Measurements from ENCODE around the gene ADGRA1.
"Not testable (repeated sequence)": the region's sequence is repeated elsewhere in the genome, so short reads cannot be mapped to it uniquely, and the experiment has no call there.

The ADGRA1 gene

DNA sequence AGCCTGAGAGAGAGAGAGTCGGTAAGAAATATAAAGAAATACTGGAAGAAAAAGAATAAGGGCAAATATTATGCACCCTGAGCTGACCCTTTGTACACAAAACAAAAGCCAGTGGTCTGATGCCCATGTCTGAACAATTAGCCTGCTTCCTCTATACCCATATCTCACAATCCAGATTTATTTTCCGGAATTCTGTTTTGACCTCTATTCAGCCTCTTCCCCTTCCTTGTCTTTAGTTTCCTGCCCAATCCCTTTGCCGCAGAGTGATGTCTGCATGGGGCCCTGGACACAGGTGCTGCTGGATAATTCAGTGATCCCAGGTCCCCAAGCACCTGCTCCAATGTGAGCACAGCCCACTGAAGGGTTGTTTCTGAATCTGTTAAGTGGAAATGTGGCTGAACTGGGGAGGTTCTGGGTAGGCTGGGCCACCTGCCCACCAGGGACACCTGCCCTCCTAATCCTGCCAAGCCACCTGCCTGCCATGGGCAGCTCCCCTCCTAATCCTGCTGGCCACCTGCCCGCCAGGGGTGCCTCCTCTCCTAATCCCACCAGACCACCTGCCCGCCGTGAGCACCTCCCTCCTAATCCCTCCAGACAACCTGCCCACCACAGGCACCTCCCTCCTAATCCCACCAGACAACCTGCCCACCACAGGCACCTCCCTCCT is 23.0 kb downstream of the ADGRA1 start:
- DNase-seq (ENCODE audit: low read depth in 3 of 3), result no peak

DNA sequence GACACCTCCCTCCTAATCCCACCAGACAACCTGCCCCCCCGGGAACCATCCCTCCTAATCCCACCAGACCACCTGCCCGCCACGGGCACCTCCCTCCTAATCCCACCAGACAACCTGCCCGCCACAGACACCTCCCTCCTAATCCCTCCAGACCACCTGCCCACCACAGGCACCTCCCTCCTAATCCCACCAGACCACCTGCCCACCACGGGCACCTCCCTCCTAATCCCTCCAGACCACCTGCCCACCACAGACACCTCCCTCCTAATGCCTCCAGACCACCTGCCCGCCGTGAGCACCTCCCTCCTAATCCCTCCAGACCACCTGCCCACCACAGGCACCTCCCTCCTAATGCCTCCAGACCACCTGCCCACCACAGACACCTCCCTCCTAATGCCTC is 23.9 kb downstream of the ADGRA1 start:
- DNase-seq (ENCODE audit: low read depth in 3 of 3), result not testable (repeated sequence)

GRCh38 chr10:133113146-133113830 is 25.6 kb downstream of the ADGRA1 start:
- DNase-seq (ENCODE audit: low read depth in 3 of 3), result no peak

GRCh38 chr10:133113847-133114246 is 26.1 kb downstream of the ADGRA1 start:
- DNase-seq (ENCODE audit: low read depth in 3 of 3), result no peak

- no peak for DNase-seq (ENCODE audit: low read depth in 3 of 3)
Observed at GRCh38 chr10:133114251-133114650, 26.5 kb downstream of the ADGRA1 start.

GRCh38 chr10:133114726-133115452 is 27.2 kb downstream of the ADGRA1 start:
- DNase-seq (ENCODE audit: low read depth in 3 of 3), result no peak

GRCh38 chr10:133115453-133115842 is 27.7 kb downstream of the ADGRA1 start:
- no peak for DNase-seq (ENCODE audit: low read depth in 3 of 3)

DNA sequence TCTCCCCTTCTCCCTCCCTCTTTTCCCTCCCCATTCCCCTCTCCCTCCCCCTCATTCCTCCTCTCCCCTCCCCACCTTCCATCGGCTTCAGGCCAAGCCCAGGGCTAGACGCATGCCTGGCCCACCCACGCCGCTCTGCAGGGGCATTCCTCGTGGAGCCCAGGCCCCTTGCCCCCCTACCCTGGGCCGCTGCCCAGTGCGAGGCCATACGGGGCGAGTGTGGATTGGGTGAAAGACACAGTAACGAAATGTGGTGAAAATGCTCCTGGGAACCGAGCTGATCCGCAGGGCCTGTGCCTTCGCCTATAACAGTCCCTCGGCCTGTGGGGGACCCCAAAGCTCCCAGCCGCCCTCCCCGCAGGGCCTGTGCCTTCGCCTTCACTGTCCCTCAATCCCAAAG is 28.3 kb downstream of the ADGRA1 start:
- no peak for DNase-seq (ENCODE audit: low read depth in 3 of 3)

DNA sequence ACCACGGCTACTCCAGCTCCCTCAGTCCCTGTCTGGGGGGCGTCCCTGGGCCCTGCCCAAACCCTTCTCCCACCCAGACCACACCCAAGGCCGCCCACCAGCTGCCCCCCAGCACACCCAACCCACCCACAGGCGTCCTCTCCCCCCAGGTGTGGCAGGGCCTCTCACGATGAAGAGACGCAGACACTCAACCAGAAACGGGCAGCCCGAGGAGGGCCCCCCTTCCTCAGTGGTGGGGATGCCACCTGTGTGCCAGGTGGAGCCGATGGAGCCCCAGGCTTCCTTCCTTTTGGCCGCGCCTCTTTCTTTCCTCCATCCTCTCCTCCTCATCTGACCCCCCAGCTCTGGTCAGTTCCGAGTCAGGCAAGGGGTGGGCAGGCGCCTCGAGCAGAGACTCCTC is 28.7 kb downstream of the ADGRA1 start:
- no peak for DNase-seq (ENCODE audit: low read depth in 3 of 3)

DNA sequence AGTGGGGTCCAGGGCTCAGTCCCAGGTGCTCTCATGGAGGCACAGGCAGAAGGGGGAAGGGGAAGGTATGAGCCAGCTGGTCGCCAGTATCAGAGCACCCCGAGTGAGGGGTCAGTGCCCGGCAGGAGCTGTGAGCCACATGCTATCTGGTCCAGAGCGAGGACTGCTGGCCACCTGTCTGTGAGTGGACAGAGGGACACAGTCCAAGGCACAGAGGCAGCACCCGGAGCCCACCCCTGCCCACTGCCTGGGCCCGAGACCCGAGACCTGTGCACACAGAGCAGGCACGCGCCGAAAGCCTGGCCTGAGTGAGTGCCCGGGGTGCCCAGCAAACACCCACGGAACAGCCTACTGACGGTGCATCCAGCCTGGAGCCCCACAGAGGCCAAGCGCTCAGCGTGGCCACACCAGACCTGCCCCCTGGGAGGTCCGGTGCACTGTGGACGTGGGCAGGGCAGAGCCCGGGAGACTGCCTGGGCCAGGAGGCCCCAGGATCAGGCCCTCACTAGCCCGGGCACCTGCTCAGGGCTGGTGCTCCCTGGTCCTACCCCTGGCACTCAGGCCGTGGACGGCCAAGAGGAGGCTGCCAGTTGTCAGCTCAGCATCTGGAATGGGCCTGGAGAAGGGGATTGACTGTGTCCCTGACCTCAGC is 29.4 kb downstream of the ADGRA1 start:
- no peak for DNase-seq (ENCODE audit: low read depth in 3 of 3)

- no peak for DNase-seq (ENCODE audit: low read depth in 3 of 3)
Observed at GRCh38 chr10:133117688-133118071, 30.0 kb downstream of the ADGRA1 start.

DNA sequence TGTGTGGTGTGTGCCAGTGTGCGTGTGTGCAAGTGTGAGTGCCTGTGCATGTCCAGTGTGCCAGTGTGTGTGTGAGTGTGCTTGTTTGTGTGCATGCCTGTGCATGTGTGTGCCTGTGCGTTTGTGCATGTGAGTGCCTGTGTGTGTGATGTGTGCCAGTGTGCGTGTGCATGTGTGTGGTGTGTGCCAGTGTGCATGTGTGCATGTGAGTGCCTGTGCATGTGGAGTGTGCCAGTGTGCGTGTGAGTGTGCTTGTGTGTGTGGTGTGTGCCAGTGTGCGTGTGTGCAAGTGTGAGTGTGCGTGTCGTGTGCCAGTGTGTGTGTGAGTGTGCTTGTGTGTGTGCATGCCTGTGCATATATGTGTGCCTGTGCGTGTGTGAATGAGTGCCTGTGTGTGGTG is 33.8 kb downstream of the ADGRA1 start:
- DNase-seq (ENCODE audit: low read depth in 3 of 3), result no peak

GRCh38 chr10:133122171-133122935 is 34.6 kb downstream of the ADGRA1 start:
- DNase-seq (ENCODE audit: low read depth in 3 of 3), result no peak

DNA sequence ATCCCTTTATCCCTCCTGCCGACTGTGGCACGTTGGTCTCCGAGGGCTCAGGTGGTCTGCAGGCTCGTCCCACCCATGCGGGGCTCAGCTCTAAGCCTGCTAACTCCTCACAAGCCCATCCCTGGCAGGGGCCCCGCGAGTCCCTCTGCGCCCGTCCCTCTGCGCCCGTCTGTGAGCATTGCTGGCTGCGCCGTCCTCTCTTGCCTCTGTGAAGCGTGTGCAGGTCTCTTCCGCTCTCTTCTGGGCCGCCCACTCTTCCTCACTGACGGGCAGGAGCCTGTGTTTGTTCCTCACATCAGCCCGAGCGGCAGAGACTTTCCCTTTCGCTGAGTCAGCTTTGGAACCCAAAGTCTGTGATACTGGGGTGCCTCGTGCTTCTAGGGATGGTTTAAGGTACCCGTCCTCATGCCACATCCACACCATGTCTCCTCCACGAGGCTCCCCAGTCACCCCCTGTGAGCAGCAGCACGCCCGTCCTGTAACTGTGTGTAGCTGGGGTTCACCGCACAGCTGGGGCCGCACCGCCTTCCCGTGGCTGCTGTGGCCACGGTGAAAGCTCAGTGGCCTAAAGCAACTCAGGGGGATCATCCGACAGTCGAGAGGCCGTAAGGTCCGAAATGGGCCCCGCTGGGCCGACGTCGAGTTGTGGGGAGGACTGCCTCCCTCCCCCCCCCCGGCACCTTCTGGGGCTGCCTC is 35.5 kb downstream of the ADGRA1 start:
- DNase-seq (ENCODE audit: low read depth in 3 of 3), result no peak

DNA sequence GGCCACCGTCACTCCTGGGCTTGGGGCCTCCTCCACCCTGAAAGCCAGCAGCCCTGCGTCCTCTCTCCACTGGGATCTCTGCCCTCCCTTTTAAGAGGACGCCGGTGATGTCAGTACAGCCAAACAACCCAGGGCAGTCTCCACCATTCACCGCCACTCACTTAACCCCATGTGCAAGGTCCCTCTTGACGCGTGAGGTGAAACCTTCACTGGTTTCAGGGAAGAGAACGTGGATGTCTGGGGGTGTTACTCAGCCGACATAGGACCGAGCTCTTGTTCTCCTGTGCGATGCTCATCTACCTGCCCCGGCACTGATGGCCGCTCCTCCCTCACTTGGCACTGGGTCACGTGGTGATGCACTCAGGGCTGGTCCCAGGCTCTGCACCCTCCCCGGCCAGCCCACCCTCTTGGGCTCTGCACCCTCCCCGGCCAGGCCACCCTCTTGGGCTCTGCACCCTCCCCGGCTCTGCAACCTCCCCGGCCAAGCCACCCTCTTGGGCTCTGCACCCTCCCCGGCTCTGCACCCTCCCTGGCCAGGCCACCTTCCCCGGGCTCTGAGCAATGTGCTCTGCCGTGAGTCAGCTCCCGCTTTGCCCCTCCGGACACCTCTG is 36.1 kb downstream of the ADGRA1 start:
- DNase-seq (ENCODE audit: low read depth in 3 of 3), result no peak

- no peak for DNase-seq (ENCODE audit: low read depth in 3 of 3)
Observed at GRCh38 chr10:133124357-133125211, 36.9 kb downstream of the ADGRA1 start.

DNA sequence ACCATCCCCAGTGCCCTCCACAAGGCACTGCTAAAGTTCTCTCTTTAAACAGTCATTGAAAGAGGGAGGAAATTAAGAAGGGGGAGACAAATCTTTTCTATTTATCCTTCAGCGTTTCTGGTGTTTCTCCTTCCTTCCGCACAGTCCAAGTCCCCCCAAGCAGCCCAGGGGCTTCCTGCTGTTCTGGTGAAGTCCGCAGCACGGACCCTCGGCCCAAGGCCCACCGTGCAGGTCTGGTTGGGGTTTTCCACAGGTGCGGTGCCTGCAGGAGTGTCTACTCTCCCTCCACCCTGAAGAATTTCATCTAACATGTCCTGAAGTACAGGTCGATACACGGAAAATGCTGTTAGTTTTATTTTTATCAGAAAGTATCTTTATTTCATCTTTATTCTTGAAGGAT is 38.2 kb downstream of the ADGRA1 start:
- no peak for DNase-seq (ENCODE audit: low read depth in 3 of 3)

GRCh38 chr10:133126431-133127290 is 38.9 kb downstream of the ADGRA1 start:
- DNase-seq (ENCODE audit: low read depth in 3 of 3), result no peak
